ENCODE measurements around the gene GALNS.
A peak's percentile ranks its signal among the peaks of the same experiment; 100 is the strongest.

DNA sequence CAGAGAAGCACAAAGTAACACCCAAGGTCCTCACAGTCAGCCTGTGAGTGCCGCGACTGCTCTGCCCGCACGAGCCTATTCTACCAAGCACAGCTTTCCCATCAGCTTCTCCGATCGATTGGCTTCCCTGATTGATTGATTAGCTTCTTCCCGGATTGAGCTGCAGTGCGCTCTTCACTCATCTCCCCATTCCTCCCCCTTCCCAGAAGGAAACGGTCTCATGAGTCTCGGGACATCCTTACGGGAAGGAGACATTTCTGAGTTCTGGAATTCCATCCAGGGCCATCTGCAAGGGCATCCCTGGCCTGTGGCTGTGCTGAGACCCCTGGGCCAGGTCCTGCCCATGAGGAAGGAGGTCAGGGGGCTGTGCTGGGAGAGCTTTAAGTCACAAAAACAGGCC, 89.8 kb downstream of the GALNS start:
- TF ChIP-seq EP300 (IDR thresholded peaks at IDR 0.05; ENCODE audit: low read depth): peak; percentile 27
- TF ChIP-seq, protein P1, sequence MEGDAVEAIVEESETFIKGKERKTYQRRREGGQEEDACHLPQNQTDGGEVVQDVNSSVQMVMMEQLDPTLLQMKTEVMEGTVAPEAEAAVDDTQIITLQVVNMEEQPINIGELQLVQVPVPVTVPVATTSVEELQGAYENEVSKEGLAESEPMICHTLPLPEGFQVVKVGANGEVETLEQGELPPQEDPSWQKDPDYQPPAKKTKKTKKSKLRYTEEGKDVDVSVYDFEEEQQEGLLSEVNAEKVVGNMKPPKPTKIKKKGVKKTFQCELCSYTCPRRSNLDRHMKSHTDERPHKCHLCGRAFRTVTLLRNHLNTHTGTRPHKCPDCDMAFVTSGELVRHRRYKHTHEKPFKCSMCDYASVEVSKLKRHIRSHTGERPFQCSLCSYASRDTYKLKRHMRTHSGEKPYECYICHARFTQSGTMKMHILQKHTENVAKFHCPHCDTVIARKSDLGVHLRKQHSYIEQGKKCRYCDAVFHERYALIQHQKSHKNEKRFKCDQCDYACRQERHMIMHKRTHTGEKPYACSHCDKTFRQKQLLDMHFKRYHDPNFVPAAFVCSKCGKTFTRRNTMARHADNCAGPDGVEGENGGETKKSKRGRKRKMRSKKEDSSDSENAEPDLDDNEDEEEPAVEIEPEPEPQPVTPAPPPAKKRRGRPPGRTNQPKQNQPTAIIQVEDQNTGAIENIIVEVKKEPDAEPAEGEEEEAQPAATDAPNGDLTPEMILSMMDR (IDR thresholded peaks at IDR 0.05): no peak
